WTC11 (cell line): ENCODE measurements around the gene BROX. TPM values are rescaled to one million over a fixed set of nuclear protein-coding genes. Genes with fewer than 3 reads are reported as not detected.

Experiments
- ATAC-seq: fragments of 200-7000 bp; cut with Tn5 transposase; 2 replicates; pipeline ENCODE4 v1.10.0; 2021; ENCODE audit warnings: mild to moderate bottlenecking, moderate library complexity
- CTCF ChIA-PET: fragments of 300-600 bp; sonication (Branson Sonifier 250); formaldehyde crosslinking; loops from one replicate; lab custom pipeline; 2021; ENCODE audit warnings: antibody characterized with exemption; lab: Charles Lee
- POLR2A ChIA-PET: fragments of 350-600 bp; sonication (Branson Sonifier 250); formaldehyde crosslinking; loops from one replicate; lab custom pipeline; 2021; ENCODE audit warnings: antibody characterized with exemption; lab: Charles Lee
- DNase-seq: peaks from one replicate; pipeline ENCODE4 v3.0.0; 2021; ENCODE audit warnings: low spot score
- H3K27ac Mint-ChIP-seq: 2 replicates; pipeline ENCODE4 v1.8.0; 2021; ENCODE audit warnings: mixed read lengths
- H3K27me3 Mint-ChIP-seq: 2 replicates; pipeline ENCODE4 v1.8.0; 2021; ENCODE audit warnings: low read depth, mild to moderate bottlenecking, moderate library complexity, mixed read lengths
- H3K36me3 Mint-ChIP-seq: 2 replicates; pipeline ENCODE4 v1.8.0; 2021; ENCODE audit warnings: mixed read lengths
- H3K4me1 Mint-ChIP-seq: 2 replicates; pipeline ENCODE4 v1.8.0; 2022; ENCODE audit warnings: mixed read lengths
- H3K4me3 Mint-ChIP-seq: 2 replicates; pipeline ENCODE4 v1.8.0; 2021; ENCODE audit warnings: mild to moderate bottlenecking, moderate library complexity, mixed read lengths
- H3K9me3 Mint-ChIP-seq: 2 replicates; pipeline ENCODE4 v1.8.0; 2021; ENCODE audit warnings: mixed read lengths
- CBFB ChIP-seq: sonication (generic); formaldehyde crosslinking; IDR thresholded peaks from 2 replicates; pipeline ENCODE4 v1.8.1; 2022; ENCODE audit warnings: mild to moderate bottlenecking, low read depth, missing genetic modification reagents
- EMX1 ChIP-seq: fragments of 250-450 bp; sonication (Bioruptor Pico); IDR thresholded peaks from 2 replicates; pipeline ENCODE4 v1.8.0; 2021; ENCODE audit warnings: mild to moderate bottlenecking
- ESRRA ChIP-seq: sonication (generic); formaldehyde crosslinking; IDR thresholded peaks from 2 replicates; pipeline ENCODE4 v1.8.1; 2022; ENCODE audit warnings: mild to moderate bottlenecking, missing genetic modification reagents, borderline replicate concordance
- FOXJ3 ChIP-seq: sonication (generic); formaldehyde crosslinking; IDR thresholded peaks from 2 replicates; pipeline ENCODE4 v1.9.0; 2021; ENCODE audit warnings: missing genetic modification reagents, mild to moderate bottlenecking, borderline replicate concordance
- FOXP1 ChIP-seq: sonication (generic); formaldehyde crosslinking; IDR thresholded peaks from 2 replicates; pipeline ENCODE4 v1.8.0; 2022; ENCODE audit warnings: missing genetic modification reagents, mild to moderate bottlenecking, moderate library complexity, borderline replicate concordance
- GABPB1 ChIP-seq: sonication (generic); formaldehyde crosslinking; IDR thresholded peaks from 2 replicates; pipeline ENCODE4 v1.8.1; 2023; ENCODE audit warnings: mild to moderate bottlenecking, missing genetic modification reagents
- JUN ChIP-seq: sonication (generic); formaldehyde crosslinking; IDR thresholded peaks from 2 replicates; pipeline ENCODE4 v1.8.0; 2023; ENCODE audit warnings: mild to moderate bottlenecking, missing genetic modification reagents
- NR3C1 ChIP-seq: sonication (generic); formaldehyde crosslinking; conservative IDR thresholded peaks from 2 replicates; pipeline ENCODE4 v1.8.1; 2023; ENCODE audit warnings: low read depth, mild to moderate bottlenecking, missing genetic modification reagents
- RELA ChIP-seq: sonication (generic); formaldehyde crosslinking; IDR thresholded peaks from 2 replicates; pipeline ENCODE4 v1.8.1; 2022; ENCODE audit warnings: missing genetic modification reagents, mild to moderate bottlenecking, borderline replicate concordance
- ZBTB21 ChIP-seq: sonication (generic); formaldehyde crosslinking; IDR thresholded peaks from 2 replicates; pipeline ENCODE4 v1.8.1; 2023; ENCODE audit warnings: mild to moderate bottlenecking, missing genetic modification reagents, borderline replicate concordance
- ZNF219 ChIP-seq: sonication (generic); formaldehyde crosslinking; IDR thresholded peaks from 2 replicates; pipeline ENCODE4 v1.8.0; 2023; ENCODE audit warnings: missing genetic modification reagents, mild to moderate bottlenecking, borderline replicate concordance
- ZNF263 ChIP-seq: sonication (generic); formaldehyde crosslinking; IDR thresholded peaks from 2 replicates; pipeline ENCODE4 v1.8.1; 2022; ENCODE audit warnings: low read depth, mild to moderate bottlenecking, moderate library complexity, missing genetic modification reagents
- ZNF425 ChIP-seq: fragments of 250-450 bp; sonication (Bioruptor Pico); conservative IDR thresholded peaks from 2 replicates; pipeline ENCODE4 v1.9.0; 2021; ENCODE audit warnings: mild to moderate bottlenecking
- ZNF512 ChIP-seq: sonication (generic); formaldehyde crosslinking; IDR thresholded peaks from 2 replicates; pipeline ENCODE4 v1.8.1; 2022; ENCODE audit warnings: missing genetic modification reagents, borderline replicate concordance
- total RNA-seq: library from RNA; stranded (reverse); gene quantifications from 3 replicates; pipeline ENCODE4 v1.2.3, GENCODE V29; 2021
- TF ChIP-seq, protein P1 (sequence below): fragments of 250-450 bp; sonication (Bioruptor Pico); IDR thresholded peaks from 2 replicates; pipeline ENCODE4 v1.9.0; 2021; ENCODE audit warnings: mild to moderate bottlenecking, borderline replicate concordance
- TF ChIP-seq, protein P2 (sequence below): sonication (generic); formaldehyde crosslinking; IDR thresholded peaks from 2 replicates; pipeline ENCODE4 v1.8.1; 2023; ENCODE audit warnings: mild to moderate bottlenecking, missing genetic modification reagents, borderline replicate concordance
- TF ChIP-seq, protein P3 (sequence below): sonication (generic); formaldehyde crosslinking; IDR thresholded peaks from 2 replicates; pipeline ENCODE4 v1.8.1; 2023; ENCODE audit warnings: mild to moderate bottlenecking, missing genetic modification reagents

Gene BROX
- total RNA-seq, 1 experiment from 2014 or later = 27.1 TPM

DNA sequence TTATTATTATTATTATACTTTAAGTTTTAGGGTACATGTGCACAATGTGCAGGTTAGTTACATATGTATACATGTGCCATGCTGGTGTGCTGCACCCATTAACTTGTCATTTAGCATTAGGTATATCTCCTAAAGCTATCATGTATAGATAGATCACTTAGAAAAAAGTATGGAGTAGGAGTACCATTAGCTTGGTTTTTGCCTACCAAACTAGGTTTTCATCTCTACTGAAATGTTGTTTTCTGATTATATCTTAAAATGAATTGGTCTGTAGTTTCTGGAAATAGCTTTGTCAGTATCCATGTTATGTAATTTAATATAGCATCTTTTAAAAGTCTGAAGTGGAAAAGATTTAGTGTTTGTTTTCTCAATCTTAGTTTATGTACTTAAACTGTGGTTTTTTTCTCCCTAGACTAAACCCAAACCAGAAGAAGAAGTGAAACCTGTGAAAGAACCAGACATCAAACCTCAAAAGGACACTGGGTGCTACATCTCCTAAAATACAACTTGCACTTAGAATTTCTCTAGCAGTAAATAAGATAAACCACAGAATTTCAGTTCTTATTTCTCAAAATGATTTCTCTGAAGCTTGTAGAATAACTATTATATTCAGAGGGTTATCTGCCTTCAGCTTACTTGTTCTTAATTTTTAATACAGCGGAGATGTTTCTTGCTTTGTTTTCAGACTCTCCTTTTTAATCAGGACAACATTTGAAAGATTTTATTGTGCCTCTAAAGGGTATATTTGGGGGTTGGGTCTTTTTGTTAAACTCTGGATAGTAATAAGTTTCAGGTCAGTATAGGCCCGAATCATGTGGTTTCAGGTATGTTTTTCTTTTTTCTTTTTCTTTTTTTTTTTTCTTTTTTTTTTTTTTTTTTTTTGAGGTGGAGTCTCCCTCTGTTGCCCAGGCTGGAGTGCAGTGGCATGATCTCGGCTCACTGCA lies 20.1 kb downstream of the BROX start:
- CTCF ChIA-PET = no interaction called here

More for the DNA sequence above, 20.1 kb downstream of the BROX start:
- no peak for ATAC-seq
- Mint-ChIP-seq H3K27ac (no peak overlapping the region), H3K4me3 (no peak overlapping the region), H3K36me3 (peaks cover 47% of the 10 kb centered on the region)
- POLR2A ChIA-PET = no interaction called here
- TF ChIP-seq, protein P1, sequence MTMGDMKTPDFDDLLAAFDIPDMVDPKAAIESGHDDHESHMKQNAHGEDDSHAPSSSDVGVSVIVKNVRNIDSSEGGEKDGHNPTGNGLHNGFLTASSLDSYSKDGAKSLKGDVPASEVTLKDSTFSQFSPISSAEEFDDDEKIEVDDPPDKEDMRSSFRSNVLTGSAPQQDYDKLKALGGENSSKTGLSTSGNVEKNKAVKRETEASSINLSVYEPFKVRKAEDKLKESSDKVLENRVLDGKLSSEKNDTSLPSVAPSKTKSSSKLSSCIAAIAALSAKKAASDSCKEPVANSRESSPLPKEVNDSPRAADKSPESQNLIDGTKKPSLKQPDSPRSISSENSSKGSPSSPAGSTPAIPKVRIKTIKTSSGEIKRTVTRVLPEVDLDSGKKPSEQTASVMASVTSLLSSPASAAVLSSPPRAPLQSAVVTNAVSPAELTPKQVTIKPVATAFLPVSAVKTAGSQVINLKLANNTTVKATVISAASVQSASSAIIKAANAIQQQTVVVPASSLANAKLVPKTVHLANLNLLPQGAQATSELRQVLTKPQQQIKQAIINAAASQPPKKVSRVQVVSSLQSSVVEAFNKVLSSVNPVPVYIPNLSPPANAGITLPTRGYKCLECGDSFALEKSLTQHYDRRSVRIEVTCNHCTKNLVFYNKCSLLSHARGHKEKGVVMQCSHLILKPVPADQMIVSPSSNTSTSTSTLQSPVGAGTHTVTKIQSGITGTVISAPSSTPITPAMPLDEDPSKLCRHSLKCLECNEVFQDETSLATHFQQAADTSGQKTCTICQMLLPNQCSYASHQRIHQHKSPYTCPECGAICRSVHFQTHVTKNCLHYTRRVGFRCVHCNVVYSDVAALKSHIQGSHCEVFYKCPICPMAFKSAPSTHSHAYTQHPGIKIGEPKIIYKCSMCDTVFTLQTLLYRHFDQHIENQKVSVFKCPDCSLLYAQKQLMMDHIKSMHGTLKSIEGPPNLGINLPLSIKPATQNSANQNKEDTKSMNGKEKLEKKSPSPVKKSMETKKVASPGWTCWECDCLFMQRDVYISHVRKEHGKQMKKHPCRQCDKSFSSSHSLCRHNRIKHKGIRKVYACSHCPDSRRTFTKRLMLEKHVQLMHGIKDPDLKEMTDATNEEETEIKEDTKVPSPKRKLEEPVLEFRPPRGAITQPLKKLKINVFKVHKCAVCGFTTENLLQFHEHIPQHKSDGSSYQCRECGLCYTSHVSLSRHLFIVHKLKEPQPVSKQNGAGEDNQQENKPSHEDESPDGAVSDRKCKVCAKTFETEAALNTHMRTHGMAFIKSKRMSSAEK (CRISPR knock-in tag) = no peak
- TF ChIP-seq GABPB1 = no peak
- TF ChIP-seq EMX1 (CRISPR knock-in tag) = no peak
- TF ChIP-seq, protein P2, sequence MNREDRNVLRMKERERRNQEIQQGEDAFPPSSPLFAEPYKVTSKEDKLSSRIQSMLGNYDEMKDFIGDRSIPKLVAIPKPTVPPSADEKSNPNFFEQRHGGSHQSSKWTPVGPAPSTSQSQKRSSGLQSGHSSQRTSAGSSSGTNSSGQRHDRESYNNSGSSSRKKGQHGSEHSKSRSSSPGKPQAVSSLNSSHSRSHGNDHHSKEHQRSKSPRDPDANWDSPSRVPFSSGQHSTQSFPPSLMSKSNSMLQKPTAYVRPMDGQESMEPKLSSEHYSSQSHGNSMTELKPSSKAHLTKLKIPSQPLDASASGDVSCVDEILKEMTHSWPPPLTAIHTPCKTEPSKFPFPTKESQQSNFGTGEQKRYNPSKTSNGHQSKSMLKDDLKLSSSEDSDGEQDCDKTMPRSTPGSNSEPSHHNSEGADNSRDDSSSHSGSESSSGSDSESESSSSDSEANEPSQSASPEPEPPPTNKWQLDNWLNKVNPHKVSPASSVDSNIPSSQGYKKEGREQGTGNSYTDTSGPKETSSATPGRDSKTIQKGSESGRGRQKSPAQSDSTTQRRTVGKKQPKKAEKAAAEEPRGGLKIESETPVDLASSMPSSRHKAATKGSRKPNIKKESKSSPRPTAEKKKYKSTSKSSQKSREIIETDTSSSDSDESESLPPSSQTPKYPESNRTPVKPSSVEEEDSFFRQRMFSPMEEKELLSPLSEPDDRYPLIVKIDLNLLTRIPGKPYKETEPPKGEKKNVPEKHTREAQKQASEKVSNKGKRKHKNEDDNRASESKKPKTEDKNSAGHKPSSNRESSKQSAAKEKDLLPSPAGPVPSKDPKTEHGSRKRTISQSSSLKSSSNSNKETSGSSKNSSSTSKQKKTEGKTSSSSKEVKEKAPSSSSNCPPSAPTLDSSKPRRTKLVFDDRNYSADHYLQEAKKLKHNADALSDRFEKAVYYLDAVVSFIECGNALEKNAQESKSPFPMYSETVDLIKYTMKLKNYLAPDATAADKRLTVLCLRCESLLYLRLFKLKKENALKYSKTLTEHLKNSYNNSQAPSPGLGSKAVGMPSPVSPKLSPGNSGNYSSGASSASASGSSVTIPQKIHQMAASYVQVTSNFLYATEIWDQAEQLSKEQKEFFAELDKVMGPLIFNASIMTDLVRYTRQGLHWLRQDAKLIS (CRISPR knock-in tag) = no peak
- TF ChIP-seq FOXJ3 = no peak
- no peak for TF ChIP-seq RELA (CRISPR knock-in tag)
- no peak for TF ChIP-seq ZBTB21
- no peak for TF ChIP-seq ZNF263 (CRISPR knock-in tag)
- no peak for TF ChIP-seq JUN (CRISPR knock-in tag)
- no peak for TF ChIP-seq ZNF425 (CRISPR knock-in tag)
- TF ChIP-seq, protein P3, sequence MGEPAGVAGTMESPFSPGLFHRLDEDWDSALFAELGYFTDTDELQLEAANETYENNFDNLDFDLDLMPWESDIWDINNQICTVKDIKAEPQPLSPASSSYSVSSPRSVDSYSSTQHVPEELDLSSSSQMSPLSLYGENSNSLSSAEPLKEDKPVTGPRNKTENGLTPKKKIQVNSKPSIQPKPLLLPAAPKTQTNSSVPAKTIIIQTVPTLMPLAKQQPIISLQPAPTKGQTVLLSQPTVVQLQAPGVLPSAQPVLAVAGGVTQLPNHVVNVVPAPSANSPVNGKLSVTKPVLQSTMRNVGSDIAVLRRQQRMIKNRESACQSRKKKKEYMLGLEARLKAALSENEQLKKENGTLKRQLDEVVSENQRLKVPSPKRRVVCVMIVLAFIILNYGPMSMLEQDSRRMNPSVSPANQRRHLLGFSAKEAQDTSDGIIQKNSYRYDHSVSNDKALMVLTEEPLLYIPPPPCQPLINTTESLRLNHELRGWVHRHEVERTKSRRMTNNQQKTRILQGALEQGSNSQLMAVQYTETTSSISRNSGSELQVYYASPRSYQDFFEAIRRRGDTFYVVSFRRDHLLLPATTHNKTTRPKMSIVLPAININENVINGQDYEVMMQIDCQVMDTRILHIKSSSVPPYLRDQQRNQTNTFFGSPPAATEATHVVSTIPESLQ (CRISPR knock-in tag) = no peak
- no peak for TF ChIP-seq CBFB (CRISPR knock-in tag)
- TF ChIP-seq ESRRA (CRISPR knock-in tag) = no peak
- TF ChIP-seq FOXP1 = no peak
- no peak for TF ChIP-seq ZNF219
- no peak for TF ChIP-seq NR3C1 (CRISPR knock-in tag)
- TF ChIP-seq ZNF512 (CRISPR knock-in tag) = no peak
- TF ChIP-seq, all 79 proteins: peak for 0
- no peak for DNase-seq
- Mint-ChIP-seq H3K4me1 (peaks cover 2% of the 10 kb centered on the region; the same call in 1 of the 2 replicates), H3K27me3 (no peaks in the 10 kb centered on the region), H3K9me3 (no peaks in the 10 kb centered on the region)
